NOMO-1 (cell line): ENCODE measurements around the gene ZNF74.
A peak's percentile ranks its signal among the peaks of the same experiment; 100 is the strongest.

ENCODE experiments used
- DNase-seq, 2 experiments: peaks; one replicate each; lab custom pipeline; 2025; ENCODE audit not compliant: unreplicated experiment in 2 of 2; lab: John Stamatoyannopoulos, UW

The ZNF74 gene

GRCh38 chr22:20418211-20418788, 24.3 kb downstream of the ZNF74 start:
- DNase-seq = peak; percentile 17 to 48

DNA sequence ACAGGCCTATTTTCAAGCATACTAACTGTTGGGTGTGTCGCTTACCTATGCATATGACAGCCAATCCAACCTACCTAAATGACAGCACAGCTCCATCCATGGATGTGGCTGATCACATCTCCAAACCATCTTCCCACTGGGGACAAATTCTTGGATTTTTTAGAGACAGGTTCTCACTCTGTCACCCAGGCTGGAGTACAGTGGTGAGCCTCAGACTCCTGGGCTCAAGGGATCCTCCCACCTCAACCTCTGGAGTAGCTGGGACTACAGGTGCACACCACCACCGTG, 25.7 kb downstream of the ZNF74 start:
- no peak for DNase-seq

DNA sequence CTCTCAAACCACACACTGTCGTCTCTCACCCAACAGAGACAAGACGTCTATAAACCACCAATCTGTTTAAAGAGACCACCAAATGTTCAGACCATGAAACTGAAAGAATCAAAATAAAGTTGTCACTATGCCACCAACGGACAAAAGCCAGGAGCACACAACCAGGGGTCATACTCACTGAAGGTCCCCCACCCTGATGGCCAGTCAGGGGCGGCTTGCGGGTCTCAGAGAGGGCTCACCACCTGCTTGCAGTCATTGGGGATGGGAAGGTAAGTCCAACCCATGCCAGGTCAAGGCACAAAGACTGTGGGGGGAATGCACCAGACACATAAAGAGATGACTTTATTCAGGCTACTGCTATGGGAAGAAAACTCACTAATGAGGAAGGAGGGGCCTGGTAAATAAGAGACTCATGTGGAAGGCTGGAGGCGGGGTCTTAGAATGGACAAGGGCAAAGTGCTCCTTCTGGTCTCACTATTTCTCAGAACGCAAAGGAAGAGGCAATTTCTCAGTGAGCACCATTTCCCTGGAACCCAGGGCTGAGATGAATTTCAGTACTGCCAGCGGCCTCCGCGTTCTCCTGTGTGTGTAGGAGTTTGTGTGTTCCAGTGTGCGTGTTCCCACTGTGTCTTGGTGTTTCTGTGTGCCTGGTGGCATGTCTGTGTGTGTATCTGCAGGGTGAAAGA, 26.3 kb downstream of the ZNF74 start:
- no peak for DNase-seq

DNA sequence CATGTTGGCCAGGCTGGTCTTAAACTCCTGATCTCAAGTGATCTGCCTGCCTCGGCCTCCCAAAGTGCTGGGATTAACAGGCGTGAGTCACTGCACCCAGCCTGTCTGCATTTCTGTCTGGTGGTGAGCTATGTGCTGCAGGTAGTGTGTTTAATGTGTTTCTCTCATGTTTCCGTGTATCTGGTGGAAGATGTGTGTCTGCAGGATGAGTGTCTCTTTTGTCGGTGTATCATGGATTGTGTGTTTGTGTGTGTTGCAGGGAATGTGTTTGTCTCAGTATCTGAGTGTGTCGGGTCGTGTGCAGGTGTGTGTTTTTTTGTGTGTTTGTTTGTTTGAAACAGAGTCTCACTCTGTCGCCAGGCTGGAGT, 27.5 kb downstream of the ZNF74 start:
- no peak for DNase-seq

- no peak for DNase-seq
Observed at GRCh38 chr22:20422271-20423007, 28.5 kb downstream of the ZNF74 start.

GRCh38 chr22:20423008-20423905, 29.3 kb downstream of the ZNF74 start:
- DNase-seq = no peak

DNA sequence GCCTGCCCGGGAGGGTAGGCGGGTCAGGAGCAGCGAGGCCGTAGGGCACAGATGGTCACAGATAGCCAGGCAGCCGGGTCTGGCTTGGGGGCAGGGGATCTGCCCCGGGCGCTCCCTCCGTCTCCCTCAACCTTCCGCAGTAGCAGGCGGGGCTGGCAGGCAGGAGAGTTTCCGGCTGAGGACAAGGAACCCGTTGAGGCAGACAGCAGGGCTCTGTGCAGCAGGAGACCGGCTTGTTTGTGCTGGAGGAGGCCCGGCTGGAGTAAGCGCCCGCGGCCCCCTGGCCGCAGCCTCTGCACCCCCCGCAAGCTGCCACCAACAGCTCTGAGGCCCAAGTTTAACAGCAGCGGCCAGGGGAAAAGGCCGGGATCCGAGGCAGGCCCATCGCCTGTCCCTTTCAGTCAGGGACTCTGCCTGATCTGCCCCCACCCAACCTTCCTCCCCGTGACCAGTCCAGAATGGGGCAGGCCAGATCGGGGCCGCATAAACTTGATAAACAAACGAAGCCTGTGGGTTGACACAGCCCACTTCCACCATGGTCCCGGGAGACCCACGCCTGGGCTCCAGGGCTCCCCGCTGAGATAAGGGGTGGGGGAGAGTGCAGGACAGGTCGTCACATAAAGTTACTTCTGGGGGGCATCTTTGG, 30.1 kb downstream of the ZNF74 start:
- no peak for DNase-seq

DNA sequence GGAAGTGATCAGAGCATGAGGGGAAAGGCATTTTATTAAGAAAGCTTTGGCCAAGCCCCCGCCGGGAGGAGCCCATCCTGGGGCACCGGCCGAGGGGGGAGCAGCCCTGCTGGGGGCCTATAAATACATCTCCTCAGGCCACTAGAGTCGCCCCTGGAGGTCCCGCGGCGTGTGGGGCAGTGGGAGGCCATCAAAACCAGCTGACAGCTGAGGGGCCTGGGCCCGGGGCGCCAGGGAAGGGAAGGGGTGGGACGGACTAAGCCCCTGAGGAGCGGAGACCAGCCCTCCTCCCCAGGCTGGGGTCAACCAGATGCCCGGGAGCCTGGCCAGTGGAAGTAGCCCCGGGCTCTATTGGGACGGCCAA, 30.6 kb downstream of the ZNF74 start:
- no peak for DNase-seq

DNA sequence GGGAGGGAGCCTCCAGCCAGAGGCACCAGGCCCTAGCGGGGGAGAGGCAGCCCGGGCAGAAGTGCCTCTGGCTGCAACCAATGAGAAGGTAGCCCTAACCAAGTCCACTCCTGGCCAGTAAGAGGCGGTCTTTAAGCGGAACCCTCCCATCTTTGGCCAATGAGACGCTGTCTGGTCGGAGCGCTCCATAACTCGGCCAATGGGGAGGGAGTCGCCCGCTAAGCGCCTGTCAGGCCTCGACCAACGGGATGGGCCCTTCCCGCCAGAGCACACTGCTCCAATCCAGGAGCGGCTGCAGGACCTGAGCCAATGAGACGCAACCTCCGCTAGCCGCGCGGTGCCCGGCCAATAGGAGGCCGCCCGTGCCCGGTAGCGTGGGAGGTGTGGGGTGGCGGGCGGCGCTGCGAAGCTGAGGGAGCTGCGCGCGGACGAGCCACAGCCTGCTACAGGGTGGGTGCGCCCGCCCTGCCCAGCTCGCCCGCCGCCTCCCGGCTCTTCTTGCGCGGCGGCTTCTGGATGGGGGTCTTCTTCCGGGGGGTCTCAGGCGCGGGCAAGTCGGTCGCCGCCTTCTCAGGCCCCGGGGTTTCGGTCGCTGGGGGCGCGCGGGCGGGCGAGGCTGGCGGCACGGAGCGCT, 31.1 kb downstream of the ZNF74 start:
- DNase-seq = no peak

- DNase-seq = no peak
Observed at GRCh38 chr22:20425566-20426258, 31.8 kb downstream of the ZNF74 start.

DNA sequence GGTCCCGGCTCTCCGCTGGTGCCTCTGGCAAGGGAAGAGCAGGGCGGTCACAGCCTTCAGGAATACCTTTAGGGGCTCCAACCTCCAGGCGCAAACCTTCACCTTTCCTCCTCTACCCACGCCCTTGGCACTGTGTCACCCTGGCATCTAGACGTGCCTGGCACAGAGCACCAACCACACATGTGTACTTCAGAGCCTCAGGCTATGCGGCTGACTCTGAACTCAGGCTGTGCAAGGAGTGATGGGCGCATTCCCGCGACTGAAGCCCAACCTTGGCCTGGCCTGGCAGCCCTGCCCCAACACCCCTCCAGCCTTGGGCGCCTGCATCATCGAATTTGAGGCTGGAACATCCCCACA, 32.3 kb downstream of the ZNF74 start:
- DNase-seq = no peak

GRCh38 chr22:20427104-20427944, 33.4 kb downstream of the ZNF74 start:
- DNase-seq = no peak

DNA sequence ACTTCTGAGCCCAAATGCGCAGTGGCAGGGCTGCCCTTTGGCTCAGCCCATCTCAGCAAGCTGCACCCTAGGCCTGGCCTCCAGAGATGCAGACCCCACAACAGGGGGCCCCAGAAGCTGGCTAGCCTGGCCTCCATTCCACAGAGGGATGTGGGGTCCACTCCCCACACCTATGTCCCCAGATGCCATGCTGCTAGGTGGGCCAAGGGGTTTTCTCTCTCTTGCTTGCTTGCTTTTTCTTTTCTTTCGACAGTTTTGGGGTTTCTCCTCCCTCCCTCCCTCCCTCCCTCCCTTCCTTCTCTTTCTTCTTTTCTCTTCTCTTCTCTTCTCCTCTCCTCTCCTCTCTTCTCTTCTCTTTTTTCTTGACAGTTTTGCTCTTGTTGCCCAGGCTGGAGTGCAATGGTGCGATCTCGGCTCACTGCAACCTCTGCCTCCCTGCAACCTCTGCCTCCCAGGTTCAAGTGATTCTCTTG, 34.0 kb downstream of the ZNF74 start:
- no peak for DNase-seq

- no peak for DNase-seq
Observed at GRCh38 chr22:20428496-20429253, 34.7 kb downstream of the ZNF74 start.

DNA sequence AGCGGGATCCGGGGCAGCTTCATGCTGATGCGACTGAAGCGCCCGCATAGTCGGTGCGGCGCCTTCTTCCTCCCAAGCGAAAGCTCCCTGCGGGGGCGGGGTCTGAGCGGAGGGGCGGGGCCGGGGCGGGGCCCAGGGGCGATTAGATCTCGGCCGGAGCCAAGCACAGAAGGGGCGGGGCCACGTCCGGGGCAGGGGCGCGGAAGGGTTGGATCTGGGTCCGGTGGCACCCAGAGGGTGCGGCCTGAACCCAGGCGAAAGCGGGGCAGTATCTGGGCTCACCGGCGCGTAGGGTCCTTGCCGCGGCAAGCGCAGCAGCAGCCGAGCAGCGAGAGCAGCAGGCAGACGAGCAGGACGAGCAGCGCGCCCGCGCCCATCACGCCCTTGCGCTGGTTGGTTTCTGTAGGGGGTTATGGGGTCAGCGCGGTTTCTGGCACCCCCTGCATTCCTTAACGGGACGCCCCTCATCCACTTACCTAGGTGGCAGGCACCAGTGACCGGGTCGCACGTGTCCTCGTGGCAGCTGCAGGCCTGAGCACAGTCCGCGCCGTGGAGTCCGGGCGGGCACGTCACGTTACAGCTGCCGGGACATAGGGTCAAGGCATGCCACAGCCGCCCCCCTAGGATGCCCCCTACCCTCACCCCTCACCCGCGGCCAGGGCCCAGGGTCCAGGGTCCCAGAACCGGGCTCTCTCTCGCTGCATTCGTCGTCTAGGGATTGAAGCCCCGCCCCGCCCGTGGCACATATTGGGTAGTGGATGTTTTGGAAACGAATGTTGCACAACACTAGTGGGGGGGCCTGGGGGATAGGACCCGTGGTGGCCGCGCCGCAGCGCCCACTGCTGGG, 35.5 kb downstream of the ZNF74 start:
- peak; percentile 34 to 58 for DNase-seq

DNA sequence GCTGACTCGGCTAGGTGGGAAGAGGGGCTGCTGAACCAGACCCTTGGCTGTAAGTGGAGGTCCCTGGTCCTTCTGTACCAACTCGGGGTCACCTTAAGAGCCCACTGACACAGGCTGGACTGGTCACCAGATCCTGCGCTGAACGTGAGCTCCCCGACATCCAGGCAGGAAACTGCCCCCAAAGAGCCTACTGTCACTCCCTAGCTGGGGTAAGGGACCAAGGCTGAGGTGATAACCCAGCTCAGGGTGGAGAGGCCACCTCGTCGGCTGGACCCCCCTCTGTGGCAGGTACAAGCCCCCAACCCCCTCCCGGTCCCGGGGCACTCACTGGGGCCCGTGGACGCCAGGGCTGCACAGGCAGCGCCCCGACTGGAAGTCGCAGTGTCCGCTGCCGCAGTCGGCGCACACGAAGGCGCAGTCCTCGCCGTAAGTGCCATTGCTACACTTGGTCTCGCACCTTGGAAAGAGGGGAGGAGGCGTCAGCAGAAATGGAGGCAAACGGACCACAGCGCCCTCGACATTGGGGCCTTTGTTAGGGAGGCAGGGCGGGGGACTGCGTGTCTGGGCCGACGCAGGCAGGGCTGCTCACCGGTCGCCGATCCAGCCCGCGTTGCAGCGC, 36.3 kb downstream of the ZNF74 start:
- peak; percentile 17 to 22 for DNase-seq
